Measurements from ENCODE around the gene HOMER3. TPM values are rescaled to one million over a fixed set of nuclear protein-coding genes. Genes with fewer than 3 reads are reported as not detected.

Gene HOMER3
- total and polyA plus RNA-seq, 9 donors = 7.8 to 29.2 (median 18.6) TPM

GRCh38 chr19:18985257-18985656 is 44.2 kb upstream of the HOMER3 start:
- no peaks in the 10 kb centered on the region for H3K27me3 ChIP-seq
- no peaks in the 10 kb centered on the region for H3K9me3 ChIP-seq
- H3K4me3 ChIP-seq = no peak overlapping the region
- no peaks in the 10 kb centered on the region for H3K4me1 ChIP-seq (ENCODE audit: insufficient read depth)
- intact Hi-C loops (cut with DNase I) = no loop called here
- H3K36me3 ChIP-seq = no peaks in the 10 kb centered on the region
- no peak for DNase-seq
- 48 to 53% (median 51%) methylated on average over 7 of the region's 7 CpGs for WGBS, 3 donors
- no peak overlapping the region for H3K27ac ChIP-seq
- TF ChIP-seq EP300 (IDR thresholded peaks at IDR 0.05) = no peak

GRCh38 chr19:18984251-18984650 is 43.2 kb upstream of the HOMER3 start:
- WGBS, 3 donors = 56 to 70% (median 66%) methylated on average over 3 of the region's 3 CpGs
- Histone ChIP-seq H3K9me3 (no peaks in the 10 kb centered on the region), H3K27ac (no peak overlapping the region), H3K27me3 (no peaks in the 10 kb centered on the region), H3K36me3 (no peaks in the 10 kb centered on the region), H3K4me1 (ENCODE audit: insufficient read depth) (no peaks in the 10 kb centered on the region), H3K4me3 (no peak overlapping the region)
- intact Hi-C loops (cut with DNase I) = no loop called here
- no peak for TF ChIP-seq EP300 (IDR thresholded peaks at IDR 0.05)
- no peak for TF ChIP-seq CTCF (IDR thresholded peaks at IDR 0.05)
- no peak for TF ChIP-seq POLR2A (IDR thresholded peaks at IDR 0.05)
- DNase-seq = no peak

- TF ChIP-seq CTCF (IDR thresholded peaks at IDR 0.05) = no peak
- TF ChIP-seq EP300 (IDR thresholded peaks at IDR 0.05) = no peak
These were observed 41.7 kb upstream of the HOMER3 start for GRCh38 chr19:18982669-18983068.

GRCh38 chr19:18980432-18981020 is 39.5 kb upstream of the HOMER3 start:
- Histone ChIP-seq H3K27me3 (no peaks in the 10 kb centered on the region), H3K4me3 (no peak overlapping the region), H3K4me1 (ENCODE audit: insufficient read depth) (no peaks in the 10 kb centered on the region), H3K9me3 (no peaks in the 10 kb centered on the region), H3K36me3 (no peaks in the 10 kb centered on the region), H3K27ac (no peak overlapping the region)
- no peak for TF ChIP-seq POLR2A (IDR thresholded peaks at IDR 0.05)
- TF ChIP-seq EP300 (IDR thresholded peaks at IDR 0.05) = no peak
- no peak for TF ChIP-seq CTCF (IDR thresholded peaks at IDR 0.05)
- DNase-seq = no peak
- intact Hi-C loops (cut with DNase I) = no loop called here
- WGBS, 3 donors = 49 to 68% (median 65%) methylated on average over 7 of the region's 7 CpGs

More at GRCh38 chr19:18982669-18983068, 41.7 kb upstream of the HOMER3 start:
- 67 to 91% (median 68%) methylated on average over 2 of the region's 2 CpGs for WGBS, 3 donors
- Histone ChIP-seq H3K36me3 (no peaks in the 10 kb centered on the region), H3K27me3 (no peaks in the 10 kb centered on the region), H3K27ac (no peak overlapping the region), H3K4me3 (no peak overlapping the region), H3K9me3 (no peaks in the 10 kb centered on the region), H3K4me1 (ENCODE audit: insufficient read depth) (no peaks in the 10 kb centered on the region)
- intact Hi-C loops (cut with DNase I) = no loop called here
- no peak for DNase-seq

- H3K9me3 ChIP-seq = no peaks in the 10 kb centered on the region
- TF ChIP-seq CTCF (IDR thresholded peaks at IDR 0.05) (no peak), POLR2A (IDR thresholded peaks at IDR 0.05) (no peak), EP300 (IDR thresholded peaks at IDR 0.05) (no peak)
- no peaks in the 10 kb centered on the region for H3K36me3 ChIP-seq
- DNase-seq = no peak
- WGBS, 3 donors = 73 to 77% (median 76%) methylated on average over 7 of the region's 7 CpGs
- no peaks in the 10 kb centered on the region for H3K4me1 ChIP-seq (ENCODE audit: insufficient read depth)
- no peak overlapping the region for H3K27ac ChIP-seq
- no peaks in the 10 kb centered on the region for H3K27me3 ChIP-seq
- H3K4me3 ChIP-seq = no peak overlapping the region
- intact Hi-C loops (cut with DNase I) = no loop called here
These were observed 37.6 kb upstream of the HOMER3 start for GRCh38 chr19:18978616-18979015.

Data from ovary (tissue), 9 donors.